ENCODE data around the gene MOGAT2. TPM values are rescaled to one million over a fixed set of nuclear protein-coding genes. Genes with fewer than 3 reads are reported as not detected.

The MOGAT2 gene
- total and polyA plus RNA-seq, 2 of the 13 experiments (the other 11 are each of a cell fraction or from before 2014, with no cell fraction given), result 27.2 to 27.8 TPM

GRCh38 chr11:75719340-75720239 lies 2.0 kb downstream of the MOGAT2 start (continued):
- TF ChIP-seq HMGXB4 (CRISPR knock-in tag; IDR thresholded peaks at IDR 0.05; ENCODE audit: borderline replicate concordance in 1 of 2, low read depth in 1 of 2), result peak; percentile 22 to 58; a peak in 2 of 4 replicates
- TF ChIP-seq ZNF841 (CRISPR knock-in tag; IDR thresholded peaks at IDR 0.05; ENCODE audit: borderline replicate concordance), result no peak
- TF ChIP-seq ZNF724P (CRISPR knock-in tag; IDR thresholded peaks at IDR 0.05; ENCODE audit: borderline replicate concordance), result no peak
- TF ChIP-seq ATF2 (CRISPR knock-in tag; IDR thresholded peaks at IDR 0.05), result 0 out of 2 replicates have a peak, but pooled peaks have one; percentile 28
- no peak for TF ChIP-seq ZSCAN29 (CRISPR knock-in tag; conservative IDR thresholded peaks at IDR 0.05)
- TF ChIP-seq CHD4 (IDR thresholded peaks at IDR 0.05; ENCODE audit: borderline replicate concordance, low read length), result no peak
- TF ChIP-seq MAZ (IDR thresholded peaks at IDR 0.05; ENCODE audit: borderline replicate concordance, low read depth, low read length), result no peak
- peak; percentile 16; the same call in 1 of the 2 replicates for TF ChIP-seq MAZ (CRISPR knock-in tag; IDR thresholded peaks at IDR 0.05; ENCODE audit: low read depth)
- no peak for TF ChIP-seq NONO (IDR thresholded peaks at IDR 0.05)
- TF ChIP-seq NONO (CRISPR knock-in tag; conservative IDR thresholded peaks at IDR 0.05), result peak; percentile 48
- TF ChIP-seq TFDP2 (CRISPR knock-in tag; IDR thresholded peaks at IDR 0.05), result peak; percentile 66
- TF ChIP-seq ZKSCAN8 (CRISPR knock-in tag; IDR thresholded peaks at IDR 0.05; ENCODE audit: borderline replicate concordance), result no peak
- TF ChIP-seq IRF9 (CRISPR knock-in tag; IDR thresholded peaks at IDR 0.05; ENCODE audit: borderline replicate concordance), result no peak; the same call in 1 of the 2 replicates
- TF ChIP-seq JUND (CRISPR knock-in tag; IDR thresholded peaks at IDR 0.05), result no peak
- no peak for TF ChIP-seq PRDM4 (CRISPR knock-in tag; IDR thresholded peaks at IDR 0.05; ENCODE audit: borderline replicate concordance)
- no peak for TF ChIP-seq ZFAT (CRISPR knock-in tag; conservative IDR thresholded peaks at IDR 0.05)
- no peak for TF ChIP-seq ZNF530 (CRISPR knock-in tag; IDR thresholded peaks at IDR 0.05; ENCODE audit: low read depth)
- TF ChIP-seq MYC (CRISPR knock-in tag; IDR thresholded peaks at IDR 0.05; ENCODE audit: borderline replicate concordance), result peak; percentile 74; the same call in 1 of the 2 replicates
- TF ChIP-seq ZNF296 (CRISPR knock-in tag; conservative IDR thresholded peaks at IDR 0.05), result peak; percentile 56; the same call in 1 of the 2 replicates
- TF ChIP-seq NRL (CRISPR knock-in tag; IDR thresholded peaks at IDR 0.05; ENCODE audit: borderline replicate concordance), result peak; percentile 15
